Lower lobe of right lung (tissue), 2 donors: ENCODE data around the gene LIPK. TPM values are rescaled to one million over a fixed set of nuclear protein-coding genes. Genes with fewer than 3 reads are reported as not detected.
A peak's percentile ranks its signal among the peaks of the same experiment; 100 is the strongest.

Experiments used
- ATAC-seq, 2 donors: fragments of 200-7000 bp; cut with Tn5 transposase; one replicate each; pipeline ENCODE4 v1.9.1; 2020 to 2022; ENCODE audit warnings: mild to moderate bottlenecking in 2 of 2, moderate library complexity in 2 of 2
- DNase-seq: peaks from one replicate; pipeline ENCODE4 v3.0.0-alpha.2; 2020
- H3K27ac ChIP-seq: fragments of 200-600 bp; one replicate; pipeline ENCODE4 v1.8.0; 2022
- H3K27me3 ChIP-seq: fragments of 200-600 bp; one replicate; pipeline ENCODE4 v1.8.0; 2022; ENCODE audit warnings: low read depth
- H3K36me3 ChIP-seq: fragments of 200-600 bp; one replicate; pipeline ENCODE4 v1.8.0; 2022; ENCODE audit warnings: mild to moderate bottlenecking
- H3K4me1 ChIP-seq: fragments of 200-600 bp; one replicate; pipeline ENCODE4 v1.8.0; 2022
- H3K4me3 ChIP-seq: fragments of 200-600 bp; one replicate; pipeline ENCODE4 v1.8.0; 2022; ENCODE audit warnings: mild to moderate bottlenecking
- H3K9me3 ChIP-seq: fragments of 200-600 bp; one replicate; pipeline ENCODE4 v1.8.0; 2022
- CTCF ChIP-seq: fragments of 200-600 bp; IDR thresholded peaks from one replicate; pipeline ENCODE4 v1.8.0; 2022; ENCODE audit warnings: antibody characterized with exemption, mild to moderate bottlenecking
- intact Hi-C: fragments of 100-400 bp; cut with DNase I; formaldehyde crosslinking; loops from one replicate; pipeline ENCODE4 v1.11.0; 2022
- total RNA-seq: library from RNA; stranded (reverse); fragmentation: NEBNext Ultra II Directional; extraction: Animal tissue kit (Norgen Biotek cat#: 25700); gene quantifications from one replicate; pipeline ENCODE4 v1.2.1, GENCODE V29; 2021
- donor health status: DM: no; HTN: yes; CAD: no; lungs with severe emphysema.

The LIPK gene
- total RNA-seq, 1 donor from 2014 or later = not detected

GRCh38 chr10:88676283-88677060 is 29.6 kb upstream of the LIPK start:
- Histone ChIP-seq H3K4me1 (no peaks in the 10 kb centered on the region), H3K9me3 (no peaks in the 10 kb centered on the region), H3K27me3 (no peaks in the 10 kb centered on the region), H3K27ac (no peak overlapping the region), H3K4me3 (no peak overlapping the region), H3K36me3 (no peaks in the 10 kb centered on the region)
- intact Hi-C loops = no loop called here
- ATAC-seq (no peak), DNase-seq (no peak)
- TF ChIP-seq CTCF = no peak

- no peak overlapping the region for H3K4me3 ChIP-seq
- H3K27ac ChIP-seq = no peak overlapping the region
- H3K27me3 ChIP-seq = no peaks in the 10 kb centered on the region
- H3K4me1 ChIP-seq = no peaks in the 10 kb centered on the region
- no peak for TF ChIP-seq CTCF
- ATAC-seq (no peak), DNase-seq (no peak)
- no peaks in the 10 kb centered on the region for H3K36me3 ChIP-seq
- intact Hi-C loops = no loop called here
- H3K9me3 ChIP-seq = no peaks in the 10 kb centered on the region
Measured at GRCh38 chr10:88680958-88681357, 25.1 kb upstream of the LIPK start.

- Histone ChIP-seq H3K4me3 (no peak overlapping the region), H3K4me1 (no peaks in the 10 kb centered on the region), H3K27me3 (no peaks in the 10 kb centered on the region), H3K27ac (no peak overlapping the region), H3K9me3 (no peaks in the 10 kb centered on the region), H3K36me3 (no peaks in the 10 kb centered on the region)
- TF ChIP-seq CTCF = no peak
- DNase-seq (no peak), ATAC-seq (no peak)
- intact Hi-C loops = no loop called here
Measured at GRCh38 chr10:88682491-88682890, 23.6 kb upstream of the LIPK start.

- no peaks in the 10 kb centered on the region for H3K27me3 ChIP-seq
- H3K9me3 ChIP-seq = no peaks in the 10 kb centered on the region
- DNase-seq (no peak), ATAC-seq (no peak)
- intact Hi-C loops = no loop called here
- H3K36me3 ChIP-seq = no peaks in the 10 kb centered on the region
- no peak overlapping the region for H3K27ac ChIP-seq
- H3K4me3 ChIP-seq = no peak overlapping the region
- peak; percentile 68 for TF ChIP-seq CTCF
- no peaks in the 10 kb centered on the region for H3K4me1 ChIP-seq
Measured at GRCh38 chr10:88687853-88688467, 18.1 kb upstream of the LIPK start.

- H3K27me3 ChIP-seq = no peaks in the 10 kb centered on the region
- H3K9me3 ChIP-seq = no peaks in the 10 kb centered on the region
- H3K27ac ChIP-seq = no peak overlapping the region
- no peaks in the 10 kb centered on the region for H3K4me1 ChIP-seq
- intact Hi-C loops = no loop called here
- no peak overlapping the region for H3K4me3 ChIP-seq
- ATAC-seq (no peak), DNase-seq (no peak)
- TF ChIP-seq CTCF = no peak
- H3K36me3 ChIP-seq = no peaks in the 10 kb centered on the region
Measured at GRCh38 chr10:88689366-88689765, 16.7 kb upstream of the LIPK start.
